ENCODE results near the gene ACAA1.

DNA sequence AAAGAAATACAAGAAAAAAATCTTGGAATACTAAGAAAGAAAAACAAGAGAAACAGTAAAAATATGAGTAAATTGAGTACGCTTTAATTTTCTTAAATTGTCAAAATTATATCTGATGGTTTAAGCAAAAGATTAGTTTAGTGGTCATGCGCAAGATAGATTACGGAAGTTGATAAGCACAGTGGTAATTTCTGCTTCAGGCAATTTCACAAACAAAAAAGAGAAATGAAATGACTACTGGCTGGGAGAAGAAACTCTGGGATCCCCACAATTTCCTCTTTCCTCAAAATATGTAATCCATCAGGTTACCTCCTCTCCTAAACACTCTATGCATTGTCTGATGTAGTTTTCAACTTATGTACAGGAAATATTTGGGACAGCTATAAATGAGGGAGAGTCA, 10.5 kb upstream of the ACAA1 start:
- TF ChIP-seq, protein P1, sequence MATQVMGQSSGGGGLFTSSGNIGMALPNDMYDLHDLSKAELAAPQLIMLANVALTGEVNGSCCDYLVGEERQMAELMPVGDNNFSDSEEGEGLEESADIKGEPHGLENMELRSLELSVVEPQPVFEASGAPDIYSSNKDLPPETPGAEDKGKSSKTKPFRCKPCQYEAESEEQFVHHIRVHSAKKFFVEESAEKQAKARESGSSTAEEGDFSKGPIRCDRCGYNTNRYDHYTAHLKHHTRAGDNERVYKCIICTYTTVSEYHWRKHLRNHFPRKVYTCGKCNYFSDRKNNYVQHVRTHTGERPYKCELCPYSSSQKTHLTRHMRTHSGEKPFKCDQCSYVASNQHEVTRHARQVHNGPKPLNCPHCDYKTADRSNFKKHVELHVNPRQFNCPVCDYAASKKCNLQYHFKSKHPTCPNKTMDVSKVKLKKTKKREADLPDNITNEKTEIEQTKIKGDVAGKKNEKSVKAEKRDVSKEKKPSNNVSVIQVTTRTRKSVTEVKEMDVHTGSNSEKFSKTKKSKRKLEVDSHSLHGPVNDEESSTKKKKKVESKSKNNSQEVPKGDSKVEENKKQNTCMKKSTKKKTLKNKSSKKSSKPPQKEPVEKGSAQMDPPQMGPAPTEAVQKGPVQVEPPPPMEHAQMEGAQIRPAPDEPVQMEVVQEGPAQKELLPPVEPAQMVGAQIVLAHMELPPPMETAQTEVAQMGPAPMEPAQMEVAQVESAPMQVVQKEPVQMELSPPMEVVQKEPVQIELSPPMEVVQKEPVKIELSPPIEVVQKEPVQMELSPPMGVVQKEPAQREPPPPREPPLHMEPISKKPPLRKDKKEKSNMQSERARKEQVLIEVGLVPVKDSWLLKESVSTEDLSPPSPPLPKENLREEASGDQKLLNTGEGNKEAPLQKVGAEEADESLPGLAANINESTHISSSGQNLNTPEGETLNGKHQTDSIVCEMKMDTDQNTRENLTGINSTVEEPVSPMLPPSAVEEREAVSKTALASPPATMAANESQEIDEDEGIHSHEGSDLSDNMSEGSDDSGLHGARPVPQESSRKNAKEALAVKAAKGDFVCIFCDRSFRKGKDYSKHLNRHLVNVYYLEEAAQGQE (IDR thresholded peaks at IDR 0.05; ENCODE audit: insufficient read depth in 1 of 2, low read depth in 2 of 2, low read length in 1 of 2): no peak
- TF ChIP-seq, protein P2, sequence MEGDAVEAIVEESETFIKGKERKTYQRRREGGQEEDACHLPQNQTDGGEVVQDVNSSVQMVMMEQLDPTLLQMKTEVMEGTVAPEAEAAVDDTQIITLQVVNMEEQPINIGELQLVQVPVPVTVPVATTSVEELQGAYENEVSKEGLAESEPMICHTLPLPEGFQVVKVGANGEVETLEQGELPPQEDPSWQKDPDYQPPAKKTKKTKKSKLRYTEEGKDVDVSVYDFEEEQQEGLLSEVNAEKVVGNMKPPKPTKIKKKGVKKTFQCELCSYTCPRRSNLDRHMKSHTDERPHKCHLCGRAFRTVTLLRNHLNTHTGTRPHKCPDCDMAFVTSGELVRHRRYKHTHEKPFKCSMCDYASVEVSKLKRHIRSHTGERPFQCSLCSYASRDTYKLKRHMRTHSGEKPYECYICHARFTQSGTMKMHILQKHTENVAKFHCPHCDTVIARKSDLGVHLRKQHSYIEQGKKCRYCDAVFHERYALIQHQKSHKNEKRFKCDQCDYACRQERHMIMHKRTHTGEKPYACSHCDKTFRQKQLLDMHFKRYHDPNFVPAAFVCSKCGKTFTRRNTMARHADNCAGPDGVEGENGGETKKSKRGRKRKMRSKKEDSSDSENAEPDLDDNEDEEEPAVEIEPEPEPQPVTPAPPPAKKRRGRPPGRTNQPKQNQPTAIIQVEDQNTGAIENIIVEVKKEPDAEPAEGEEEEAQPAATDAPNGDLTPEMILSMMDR (IDR thresholded peaks at IDR 0.05): no peak
- TF ChIP-seq POLR2AphosphoS5 (IDR thresholded peaks at IDR 0.05; ENCODE audit: low read depth, low read length) (no peak), TCF7L2 (IDR thresholded peaks at IDR 0.05; ENCODE audit: low read depth, low read length) (no peak), SIN3A (IDR thresholded peaks at IDR 0.05; ENCODE audit: borderline replicate concordance, insufficient read depth, low read depth, low read length) (no peak)
